Peyer's patch (tissue), 4 donors: Measurements from ENCODE around the gene ZNF74.

Source experiments
- CTCF ChIP-seq, 6 experiments: fragments of 450-650 bp in 4 of 6; fragments of 200-600 bp in 2 of 6; sonication (generic) in 1 of 6; IDR thresholded peaks; one replicate each; pipeline ENCODE4 v1.5.1; 2017 to 2019; ENCODE audit warnings: antibody characterized with exemption in 6 of 6, mild to moderate bottlenecking in 3 of 6, moderate library complexity in 1 of 6
- POLR2A ChIP-seq, 2 donors: fragments of 450-650 bp; IDR thresholded peaks; one replicate each; pipeline ENCODE4 v1.5.1; 2017; ENCODE audit warnings: antibody characterized with exemption in 2 of 2, mild to moderate bottlenecking in 2 of 2, moderate library complexity in 2 of 2

- TF ChIP-seq CTCF (IDR thresholded peaks at IDR 0.05) (no peak), POLR2A (IDR thresholded peaks at IDR 0.05) (no peak)
These were observed 52.5 kb downstream of the ZNF74 start for GRCh38 chr22:20446383-20446970.
